Mucosa of stomach (tissue), 1 donor: ENCODE measurements around the gene CHAC1.

Experiments
- H3K27me3 ChIP-seq: one replicate; pipeline ENCODE4 v1.7.0; 2013; ENCODE audit warnings: mild to moderate bottlenecking, low read length; ENCODE audit not compliant: control insufficient read depth, insufficient read depth
- H3K36me3 ChIP-seq: one replicate; pipeline ENCODE4 v1.7.0; 2013; ENCODE audit warnings: low read length; ENCODE audit not compliant: control insufficient read depth, insufficient read depth
- H3K4me1 ChIP-seq: one replicate; pipeline ENCODE4 v1.7.0; 2013; ENCODE audit warnings: mild to moderate bottlenecking, low read length; ENCODE audit not compliant: control insufficient read depth, insufficient read depth
- H3K4me3 ChIP-seq: one replicate; pipeline ENCODE4 v1.7.0; 2013; ENCODE audit warnings: low read length
- H3K9ac ChIP-seq: one replicate; pipeline ENCODE4 v1.7.0; 2013; ENCODE audit warnings: mild to moderate bottlenecking, low read length, moderate library complexity
- H3K9me3 ChIP-seq: one replicate; pipeline ENCODE4 v1.7.0; 2013; ENCODE audit warnings: mild to moderate bottlenecking, low read length, moderate library complexity; ENCODE audit not compliant: control insufficient read depth
- donor health status: Pancreatic carcinoma.

Gene CHAC1

DNA sequence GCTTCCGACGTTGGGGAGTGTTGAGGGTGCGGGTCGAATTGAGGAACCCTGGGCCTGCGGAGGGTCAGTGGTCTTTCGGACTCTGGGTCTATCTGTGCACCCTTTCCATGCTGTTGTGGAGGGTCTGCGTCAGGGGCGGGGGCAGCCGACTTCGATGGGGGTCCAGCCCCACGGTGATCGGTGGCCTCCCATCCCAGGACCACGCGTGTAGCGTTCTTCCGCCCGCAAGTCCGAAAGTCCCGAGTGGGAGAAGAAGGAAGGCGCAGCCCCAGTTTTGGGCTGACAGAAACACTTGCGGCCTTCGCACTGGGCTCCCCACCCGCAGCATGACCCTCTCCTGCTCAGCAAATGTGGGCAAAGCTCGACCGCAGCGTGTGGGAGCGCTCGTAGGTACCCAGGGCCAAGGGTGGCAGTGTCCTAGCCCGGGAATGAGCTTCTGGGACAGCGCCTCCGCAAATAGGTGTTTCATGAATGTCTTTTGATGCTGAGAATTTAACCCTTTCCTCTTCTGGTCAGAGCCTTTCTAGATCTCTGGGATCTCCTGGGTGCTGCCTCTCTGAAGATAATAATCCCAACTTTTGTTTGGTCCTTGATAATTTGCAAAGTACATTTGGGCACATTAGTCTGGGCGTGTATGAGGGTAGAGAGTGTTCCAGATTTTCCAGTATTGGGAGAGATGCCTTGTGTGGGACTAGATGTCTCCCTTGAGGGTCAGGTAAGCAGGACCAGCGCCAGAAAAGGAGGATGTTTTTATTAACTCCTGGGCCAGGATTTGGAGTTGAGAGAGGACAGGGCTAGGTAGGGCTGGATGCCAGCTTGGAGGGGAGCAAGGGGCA lies 26.4 kb upstream of the CHAC1 start:
- no peak overlapping the region for H3K9ac ChIP-seq
- H3K27me3 ChIP-seq, result peaks cover 76% of the 10 kb centered on the region
- no peaks in the 10 kb centered on the region for H3K36me3 ChIP-seq
- H3K4me1 ChIP-seq, result peaks cover 68% of the 10 kb centered on the region
- no peaks in the 10 kb centered on the region for H3K9me3 ChIP-seq
- H3K4me3 ChIP-seq, result no peak overlapping the region

DNA sequence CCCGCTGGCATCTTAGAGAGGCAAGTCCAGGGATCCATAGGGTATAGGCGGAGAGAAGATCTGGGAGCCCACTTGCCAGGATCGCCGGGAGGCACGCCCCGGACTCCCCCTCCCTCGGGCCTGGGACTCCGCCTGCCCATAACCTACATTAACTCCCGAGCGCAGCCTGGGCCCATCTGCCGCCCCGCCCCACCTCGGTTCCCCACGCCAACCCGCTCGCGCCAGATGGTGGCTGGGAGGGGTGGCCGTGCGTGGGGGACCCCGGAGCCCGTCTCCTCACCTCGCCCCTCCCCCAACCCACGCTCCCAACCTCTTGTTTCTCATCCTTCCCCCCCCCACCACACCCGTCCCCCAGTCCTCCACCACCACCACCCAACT lies 25.8 kb upstream of the CHAC1 start:
- H3K36me3 ChIP-seq, result no peaks in the 10 kb centered on the region
- H3K27me3 ChIP-seq, result peaks cover 82% of the 10 kb centered on the region
- H3K9me3 ChIP-seq, result no peaks in the 10 kb centered on the region
- H3K4me3 ChIP-seq, result no peak overlapping the region
- H3K4me1 ChIP-seq, result peaks cover 73% of the 10 kb centered on the region
- H3K9ac ChIP-seq, result no peak overlapping the region

DNA sequence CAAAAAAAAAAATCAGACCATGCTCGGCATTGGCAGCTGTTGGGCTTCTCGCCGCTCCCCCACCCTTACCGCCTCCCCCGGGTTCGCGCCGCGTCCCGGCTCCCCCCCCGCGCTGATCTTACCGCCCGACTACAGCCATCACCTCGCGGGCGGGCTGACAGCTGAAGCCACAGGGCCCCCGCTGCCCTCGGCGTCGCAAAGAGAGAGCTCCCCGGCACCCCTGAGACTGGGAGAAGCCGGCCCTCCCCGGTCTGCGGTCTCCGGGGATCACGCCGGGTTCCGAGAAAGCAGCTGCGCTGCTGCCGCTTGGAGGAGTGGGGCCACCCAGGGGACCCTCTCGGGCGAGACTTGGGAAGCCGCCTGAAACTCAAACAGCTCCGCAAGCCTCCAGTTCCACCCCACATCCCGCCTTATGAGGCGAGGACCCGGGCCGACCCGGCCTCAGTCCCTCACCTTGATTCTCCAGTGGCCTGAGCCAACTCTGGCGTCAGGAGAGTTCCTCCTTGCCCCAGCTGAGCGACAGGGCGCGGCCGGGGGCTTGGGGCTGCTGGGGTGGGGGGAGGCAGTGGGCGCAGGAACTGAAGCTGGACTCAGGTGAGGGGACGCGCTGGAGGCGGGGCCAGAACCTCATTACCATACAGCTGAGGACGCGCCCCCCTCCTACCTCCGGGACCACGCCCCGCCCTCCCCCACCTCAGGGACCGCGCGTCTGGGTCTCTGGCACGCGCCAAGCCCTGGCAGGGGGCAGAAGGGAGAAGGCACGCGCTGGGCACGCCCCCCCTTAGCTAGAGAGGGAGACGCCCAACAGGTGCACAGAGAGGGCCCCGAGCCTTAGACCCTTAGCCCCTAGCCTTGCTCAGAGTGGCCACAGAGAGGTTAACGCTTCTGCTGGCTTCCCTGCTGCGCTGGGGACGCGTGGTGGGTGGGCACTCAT lies 25.1 kb upstream of the CHAC1 start:
- no peaks in the 10 kb centered on the region for H3K9me3 ChIP-seq
- no peak overlapping the region for H3K9ac ChIP-seq
- H3K36me3 ChIP-seq, result no peaks in the 10 kb centered on the region
- peaks cover 75% of the 10 kb centered on the region for H3K4me1 ChIP-seq
- no peak overlapping the region for H3K4me3 ChIP-seq
- peaks cover 87% of the 10 kb centered on the region for H3K27me3 ChIP-seq

DNA sequence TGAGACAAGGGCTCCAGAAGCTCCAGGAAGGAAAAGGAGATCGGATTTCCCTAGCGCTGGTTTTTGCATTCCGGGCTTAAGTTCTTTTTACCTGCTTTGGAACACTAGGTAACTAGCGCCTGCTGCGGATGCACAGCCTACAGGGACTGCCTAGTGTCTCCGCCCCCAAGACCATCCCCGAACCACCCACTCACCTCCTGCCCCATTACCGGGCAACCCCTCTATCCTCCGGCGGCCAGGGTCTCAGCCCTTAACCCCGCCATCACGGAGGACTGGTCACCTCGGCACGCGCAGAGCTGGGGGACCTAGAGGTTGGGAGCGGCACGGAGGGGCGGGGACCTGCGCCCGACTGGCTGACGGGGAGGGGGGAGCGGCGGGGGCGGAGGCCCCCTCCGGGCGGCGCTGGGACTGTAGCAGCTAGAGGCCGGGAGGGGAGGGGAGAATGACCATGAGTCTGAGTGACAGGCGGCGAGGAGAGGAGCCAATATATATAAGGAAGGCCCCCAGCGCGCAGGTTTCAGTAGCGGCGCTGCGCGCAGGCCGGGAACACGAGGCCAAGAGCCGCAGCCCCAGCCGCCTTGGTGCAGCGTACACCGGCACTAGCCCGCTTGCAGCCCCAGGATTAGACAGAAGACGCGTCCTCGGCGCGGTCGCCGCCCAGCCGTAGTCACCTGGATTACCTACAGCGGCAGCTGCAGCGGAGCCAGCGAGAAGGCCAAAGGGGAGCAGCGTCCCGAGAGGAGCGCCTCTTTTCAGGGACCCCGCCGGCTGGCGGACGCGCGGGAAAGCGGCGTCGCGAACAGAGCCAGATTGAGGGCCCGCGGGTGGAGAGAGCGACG lies 24.2 kb upstream of the CHAC1 start, which contains the start of gene DLL4:
DLL4 (plus strand) TSS at position 520 of the 839 bp plus-strand sequence. CDS start 329 bp downstream, outside the sequence.
- Histone ChIP-seq H3K36me3 (no peaks in the 10 kb centered on the region), H3K9ac (peak within 1 kb of the TSS; percentile 48), H3K4me1 (peaks cover 80% of the 10 kb centered on the region), H3K4me3 (peak within 1 kb of the TSS; percentile 46), H3K27me3 (peaks cover 85% of the 10 kb centered on the region), H3K9me3 (no peaks in the 10 kb centered on the region)

DNA sequence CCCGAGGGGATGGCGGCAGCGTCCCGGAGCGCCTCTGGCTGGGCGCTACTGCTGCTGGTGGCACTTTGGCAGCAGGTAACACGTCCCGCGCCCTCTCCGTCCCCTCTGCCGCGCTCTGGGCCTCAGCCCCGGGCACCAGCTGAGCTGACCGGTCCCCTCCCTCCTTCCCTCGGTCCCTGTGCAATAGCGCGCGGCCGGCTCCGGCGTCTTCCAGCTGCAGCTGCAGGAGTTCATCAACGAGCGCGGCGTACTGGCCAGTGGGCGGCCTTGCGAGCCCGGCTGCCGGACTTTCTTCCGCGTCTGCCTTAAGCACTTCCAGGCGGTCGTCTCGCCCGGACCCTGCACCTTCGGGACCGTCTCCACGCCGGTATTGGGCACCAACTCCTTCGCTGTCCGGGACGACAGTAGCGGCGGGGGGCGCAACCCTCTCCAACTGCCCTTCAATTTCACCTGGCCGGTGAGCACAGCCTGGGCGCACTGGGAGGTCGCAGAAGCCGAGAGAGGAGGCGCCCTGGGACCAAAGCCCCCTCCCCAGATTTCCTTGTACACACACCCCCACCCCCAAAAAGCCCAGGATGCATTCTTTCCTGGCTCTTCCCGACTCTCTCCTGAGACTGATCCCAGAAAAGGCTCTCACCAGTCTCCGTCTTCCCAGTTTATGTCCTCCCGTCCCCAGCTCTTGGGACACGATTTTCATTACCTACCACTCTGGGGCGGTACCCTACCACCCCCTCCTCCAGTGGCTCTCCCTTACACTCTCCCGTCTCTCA lies 23.4 kb upstream of the CHAC1 start:
- H3K27me3 ChIP-seq, result peaks cover 81% of the 10 kb centered on the region
- H3K4me3 ChIP-seq, result peak overlapping the region; percentile 46
- H3K9ac ChIP-seq, result peak overlapping the region; percentile 48

GRCh38 chr15:40930430-40931299 lies 22.6 kb upstream of the CHAC1 start:
- Histone ChIP-seq H3K4me3 (peak overlapping the region; percentile 46), H3K4me1 (peaks cover 76% of the 10 kb centered on the region), H3K9me3 (no peaks in the 10 kb centered on the region), H3K27me3 (peaks cover 73% of the 10 kb centered on the region), H3K9ac (peak overlapping the region; percentile 48), H3K36me3 (no peaks in the 10 kb centered on the region)

More for the DNA sequence above, 23.4 kb upstream of the CHAC1 start:
- Histone ChIP-seq H3K9me3 (no peaks in the 10 kb centered on the region), H3K36me3 (no peaks in the 10 kb centered on the region), H3K4me1 (peaks cover 80% of the 10 kb centered on the region)

- H3K27me3 ChIP-seq, result peaks cover 64% of the 10 kb centered on the region
- peak overlapping the region; percentile 46 for H3K4me3 ChIP-seq
- peaks cover 67% of the 10 kb centered on the region for H3K4me1 ChIP-seq
- no peaks in the 10 kb centered on the region for H3K36me3 ChIP-seq
- H3K9ac ChIP-seq, result peak overlapping the region; percentile 48
- no peaks in the 10 kb centered on the region for H3K9me3 ChIP-seq
Observed at GRCh38 chr15:40931300-40932142, 21.8 kb upstream of the CHAC1 start.

GRCh38 chr15:40932156-40932555 lies 21.1 kb upstream of the CHAC1 start:
- Histone ChIP-seq H3K27me3 (peaks cover 58% of the 10 kb centered on the region), H3K9me3 (no peaks in the 10 kb centered on the region), H3K4me1 (peaks cover 61% of the 10 kb centered on the region), H3K36me3 (no peaks in the 10 kb centered on the region), H3K4me3 (peak overlapping the region; percentile 17), H3K9ac (peak overlapping the region; percentile 48)

DNA sequence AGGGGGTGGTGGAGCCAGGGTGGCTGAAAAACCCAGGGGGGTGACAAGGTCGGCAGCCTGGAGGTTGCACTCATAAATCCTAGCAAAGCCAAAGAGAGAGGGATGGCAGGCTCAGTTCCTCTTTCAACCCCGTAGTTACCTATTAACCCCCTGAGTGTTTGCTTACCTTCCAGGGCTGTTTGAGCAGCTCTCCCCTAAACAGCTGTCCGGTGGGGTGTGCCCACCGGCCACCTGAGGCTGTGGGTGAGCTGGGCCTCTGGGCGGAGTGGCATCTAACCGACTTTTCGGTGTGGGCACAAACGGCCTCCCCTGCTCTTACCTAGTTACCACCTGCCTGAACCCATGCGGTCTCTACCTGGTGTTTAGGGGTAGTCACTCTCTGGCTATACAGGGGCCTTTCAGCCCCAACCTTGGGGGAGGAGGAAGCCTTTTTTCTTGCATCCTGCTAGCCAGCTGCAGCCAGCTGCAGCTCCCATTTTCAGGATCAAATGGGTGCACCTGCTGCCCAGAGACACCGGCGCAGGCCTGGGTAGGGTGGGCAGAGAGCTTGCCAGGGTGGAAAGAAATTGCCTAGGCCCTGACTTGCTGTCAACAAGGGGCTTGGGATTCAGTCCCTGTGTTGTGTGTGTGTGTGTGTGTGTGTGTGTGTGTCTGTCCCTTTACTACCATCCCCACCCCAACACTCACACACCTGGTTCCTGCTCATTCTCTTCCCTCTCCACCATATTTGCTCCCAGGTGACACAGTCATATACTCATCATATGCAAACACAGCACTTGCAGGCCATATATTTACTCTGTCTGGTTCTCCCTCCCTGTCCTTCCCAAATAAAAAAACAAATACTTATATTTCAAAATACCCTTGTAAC lies 20.4 kb upstream of the CHAC1 start:
- Histone ChIP-seq H3K9ac (peak overlapping the region; percentile 48), H3K27me3 (peaks cover 51% of the 10 kb centered on the region)

More for the DNA sequence above, 20.4 kb upstream of the CHAC1 start:
- H3K9me3 ChIP-seq, result no peaks in the 10 kb centered on the region
- H3K4me3 ChIP-seq, result peak overlapping the region; percentile 17
- no peaks in the 10 kb centered on the region for H3K36me3 ChIP-seq
- H3K4me1 ChIP-seq, result peaks cover 55% of the 10 kb centered on the region
